Erythroblast (primary cell): Measurements from ENCODE around the gene STAT5B.
"Not testable (repeated sequence)": the region's sequence is repeated elsewhere in the genome, so short reads cannot be mapped to it uniquely, and the experiment has no call there.

Experiments used
- DNase-seq, 2 experiments: peaks; one replicate each; lab custom pipeline; 2025; lab: John Stamatoyannopoulos, UW
- GATA1 ChIP-seq: IDR thresholded peaks from 2 replicates; pipeline ENCODE4 v1.6.1; 2011; ENCODE audit warnings: low read depth, mild to moderate bottlenecking, control low read depth, low read length, moderate library complexity
- POLR2A ChIP-seq: IDR thresholded peaks from 2 replicates; pipeline ENCODE4 v1.6.1; 2011; ENCODE audit warnings: mild to moderate bottlenecking, low read length

Gene STAT5B

DNA sequence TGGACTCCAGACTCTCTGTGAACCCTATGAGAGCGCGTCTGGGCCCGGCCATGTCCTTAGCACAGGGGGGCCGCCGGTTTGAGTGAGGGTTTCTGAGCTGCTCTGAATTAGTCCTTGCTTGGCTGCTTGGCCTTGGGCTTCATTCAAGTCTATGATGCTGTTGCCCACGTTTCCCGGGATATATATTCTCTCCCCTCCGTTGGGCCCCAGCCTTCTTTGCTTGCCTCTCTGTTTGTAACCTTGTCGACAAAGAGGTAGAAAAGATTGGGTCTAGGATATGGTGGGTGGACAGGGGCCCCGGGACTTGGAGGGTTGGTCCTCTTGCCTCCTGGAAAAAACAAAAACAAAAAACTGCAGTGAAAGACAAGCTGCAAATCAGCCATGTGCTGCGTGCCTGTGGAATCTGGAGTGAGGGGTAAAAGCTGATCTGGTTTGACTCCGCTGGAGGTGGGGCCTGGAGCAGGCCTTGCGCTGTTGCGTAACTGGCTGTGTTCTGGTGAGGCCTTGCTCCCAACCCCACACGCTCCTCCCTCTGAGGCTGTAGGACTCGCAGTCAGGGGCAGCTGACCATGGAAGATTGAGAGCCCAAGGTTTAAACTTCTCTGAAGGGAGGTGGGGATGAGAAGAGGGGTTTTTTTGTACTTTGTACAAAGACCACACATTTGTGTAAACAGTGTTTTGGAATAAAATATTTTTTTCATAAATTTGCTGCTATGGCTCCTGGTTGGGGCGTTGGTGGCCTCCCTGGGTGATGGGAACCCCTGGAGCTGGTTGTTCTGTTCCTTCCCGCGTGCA, 35.2 kb upstream of the STAT5B start:
- TF ChIP-seq GATA1 (no peak), POLR2A (peak; percentile 75)
- DNase-seq: peak; percentile 93

GRCh38 chr17:42310787-42311215, 34.6 kb upstream of the STAT5B start:
- no peak for TF ChIP-seq GATA1
- TF ChIP-seq POLR2A: no peak
- no peak for DNase-seq

DNA sequence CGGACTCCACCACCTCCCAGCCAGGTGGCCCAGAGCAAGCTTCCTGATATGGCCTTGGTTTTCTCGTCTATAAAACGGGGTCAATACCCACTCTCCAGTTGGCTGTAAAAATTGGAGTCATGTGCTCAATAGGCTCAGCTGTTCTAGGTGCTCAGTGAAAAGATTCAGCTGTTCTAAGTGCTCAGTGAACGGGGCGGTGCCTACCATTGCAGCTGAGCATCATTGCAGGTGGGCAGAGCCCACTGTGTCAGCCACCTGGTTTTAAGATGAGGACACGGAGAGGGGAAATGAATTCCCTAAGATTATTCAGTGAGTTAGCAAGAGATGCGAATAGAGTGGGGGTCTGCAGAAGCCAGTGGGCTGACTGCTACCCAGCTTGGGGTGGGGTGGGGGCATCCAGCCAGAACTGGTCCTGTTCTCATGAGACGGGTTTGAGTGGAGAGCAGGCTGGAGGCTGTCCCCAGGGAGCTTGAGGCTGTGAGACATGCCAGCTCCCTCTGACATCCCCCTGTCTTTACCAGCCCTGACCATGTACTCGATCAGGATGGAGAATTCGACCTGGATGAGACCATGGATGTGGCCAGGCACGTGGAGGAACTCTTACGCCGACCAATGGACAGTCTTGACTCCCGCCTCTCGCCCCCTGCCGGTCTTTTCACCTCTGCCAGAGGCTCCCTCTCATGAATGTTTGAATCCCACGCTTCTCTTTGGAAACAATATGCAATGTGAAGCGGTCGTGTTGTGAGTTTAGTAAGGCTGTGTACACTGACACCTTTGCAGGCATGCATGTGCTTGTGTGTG, 34.0 kb upstream of the STAT5B start:
- TF ChIP-seq POLR2A (no peak), GATA1 (no peak)

DNA sequence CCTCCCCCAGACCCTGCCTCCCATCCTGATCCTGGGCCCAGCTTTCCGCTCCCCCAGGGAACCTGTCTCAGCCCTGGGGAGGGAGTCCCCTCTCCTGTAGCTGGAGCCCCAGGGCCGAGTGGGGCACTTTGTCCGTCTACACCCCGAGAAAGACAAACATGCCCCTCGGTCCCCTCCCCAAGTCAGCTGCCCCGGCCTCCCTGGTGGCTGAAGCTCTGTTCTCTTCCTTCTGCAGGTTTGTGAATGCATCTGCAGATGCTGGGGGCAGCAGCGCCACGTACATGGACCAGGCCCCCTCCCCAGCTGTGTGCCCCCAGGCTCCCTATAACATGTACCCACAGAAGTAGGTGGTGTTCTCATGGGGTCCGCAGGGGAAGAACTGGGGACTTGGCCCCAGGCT, 33.0 kb upstream of the STAT5B start:
- DNase-seq: no peak
- TF ChIP-seq GATA1 (no peak), POLR2A (no peak)

More for the DNA sequence above, 34.0 kb upstream of the STAT5B start:
- peak in 1 of 2 experiments; percentile 26 for DNase-seq

DNA sequence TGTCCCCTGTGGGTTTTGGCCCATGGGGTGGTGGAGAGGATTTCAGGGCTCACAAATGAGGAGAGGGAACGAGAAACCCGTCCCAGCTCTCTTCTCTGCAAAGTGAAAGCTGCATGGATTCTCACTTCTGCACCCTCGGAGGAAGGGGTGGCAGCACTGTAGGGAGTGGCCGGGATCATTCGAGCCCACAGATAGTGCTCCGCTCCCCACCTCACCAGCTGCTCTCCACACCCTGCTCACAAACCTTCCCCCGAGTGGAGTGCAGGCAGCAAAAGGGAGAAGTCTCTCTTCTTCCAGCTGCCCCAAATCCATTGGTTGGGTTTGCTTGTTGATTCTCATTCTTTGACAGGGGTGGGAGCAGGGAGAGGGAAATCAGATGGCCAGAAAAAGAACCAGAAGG, 32.3 kb upstream of the STAT5B start:
- TF ChIP-seq GATA1 (no peak), POLR2A (peak; percentile 14)
- peak; percentile 29 to 53 for DNase-seq

- TF ChIP-seq GATA1: no peak
- no peak for TF ChIP-seq POLR2A
- DNase-seq: no peak
Observed at GRCh38 chr17:42307362-42307927, 31.3 kb upstream of the STAT5B start.

- no peak for DNase-seq
- TF ChIP-seq POLR2A: no peak
- no peak for TF ChIP-seq GATA1
Observed at GRCh38 chr17:42306385-42306667, 30.1 kb upstream of the STAT5B start.

DNA sequence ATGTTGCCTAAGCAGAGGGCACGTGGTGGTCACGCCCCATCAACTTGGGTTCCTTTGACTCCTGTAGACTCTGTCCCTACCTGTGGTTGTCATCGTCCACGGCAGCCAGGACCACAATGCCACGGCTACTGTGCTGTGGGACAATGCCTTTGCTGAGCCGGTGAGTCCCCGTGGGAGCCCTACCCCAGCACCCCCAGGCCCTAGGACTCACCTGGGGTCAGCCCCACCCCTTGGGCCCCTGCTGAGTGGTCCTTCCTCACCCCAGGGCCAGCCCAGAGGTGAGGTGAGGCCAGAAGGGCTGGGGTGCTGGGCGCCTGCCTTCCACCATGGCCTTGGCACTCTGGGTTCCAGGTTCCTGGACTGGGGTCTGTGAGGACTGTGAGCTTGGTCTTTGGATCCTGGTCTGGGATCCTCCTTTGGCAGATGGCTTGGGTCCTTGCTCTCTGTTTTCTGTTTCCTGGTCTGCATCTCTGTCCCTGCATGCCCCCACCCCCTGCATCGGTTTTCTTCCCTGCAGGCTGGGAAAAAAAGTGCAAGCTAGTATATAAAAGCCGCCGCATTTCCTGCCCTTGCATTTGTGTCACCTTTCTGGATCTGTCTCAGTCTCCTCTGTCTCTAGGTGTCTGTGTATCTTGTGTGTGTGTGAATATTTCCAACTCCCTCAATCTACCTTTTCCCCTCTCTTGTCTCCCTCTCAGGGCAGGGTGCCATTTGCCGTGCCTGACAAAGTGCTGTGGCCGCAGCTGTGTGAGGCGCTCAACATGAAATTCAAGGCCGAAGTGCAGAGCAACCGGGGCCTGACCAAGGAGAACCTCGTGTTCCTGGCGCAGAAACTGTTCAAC, 29.6 kb upstream of the STAT5B start:
- DNase-seq: no peak
- TF ChIP-seq POLR2A (no peak), GATA1 (no peak)

- not testable (repeated sequence) for DNase-seq
Observed at GRCh38 chr17:42305031-42305330, 28.8 kb upstream of the STAT5B start.

DNA sequence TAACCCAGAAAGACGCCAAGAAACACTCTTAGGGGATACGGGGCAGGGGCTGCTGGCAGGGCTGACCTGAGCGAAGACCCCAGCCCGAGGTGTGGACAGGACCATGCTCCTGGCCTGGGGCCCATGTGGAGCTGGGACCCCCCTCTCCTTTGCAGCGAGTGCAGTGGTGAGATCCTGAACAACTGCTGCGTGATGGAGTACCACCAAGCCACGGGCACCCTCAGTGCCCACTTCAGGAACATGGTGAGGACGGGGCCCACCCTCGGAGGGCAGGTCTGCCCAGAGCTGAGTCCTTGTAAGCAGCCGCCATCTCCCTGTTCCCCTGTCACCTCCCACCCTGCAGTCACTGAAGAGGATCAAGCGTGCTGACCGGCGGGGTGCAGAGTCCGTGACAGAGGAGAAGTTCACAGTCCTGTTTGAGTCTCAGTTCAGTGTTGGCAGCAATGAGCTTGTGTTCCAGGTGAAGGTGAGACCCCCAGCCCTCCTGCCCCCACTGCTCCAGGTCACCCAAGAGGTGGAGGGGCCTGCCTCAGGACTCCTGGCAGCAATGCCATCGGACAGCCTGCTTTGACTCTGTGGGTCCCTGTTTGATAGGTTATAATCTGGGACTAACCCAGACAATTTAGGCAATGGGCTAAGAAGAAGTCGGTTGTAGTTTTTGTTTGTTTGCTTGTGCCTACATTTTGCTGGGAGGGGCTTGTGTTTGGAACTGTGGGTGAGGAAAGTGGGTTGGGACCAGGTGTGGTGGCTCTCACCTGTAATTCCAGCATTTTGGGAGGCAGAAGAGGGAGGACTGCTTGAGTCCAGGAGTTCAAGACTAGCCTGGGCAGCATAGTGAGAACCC, 28.2 kb upstream of the STAT5B start:
- no peak for TF ChIP-seq POLR2A
- TF ChIP-seq GATA1: no peak
- DNase-seq: no peak

DNA sequence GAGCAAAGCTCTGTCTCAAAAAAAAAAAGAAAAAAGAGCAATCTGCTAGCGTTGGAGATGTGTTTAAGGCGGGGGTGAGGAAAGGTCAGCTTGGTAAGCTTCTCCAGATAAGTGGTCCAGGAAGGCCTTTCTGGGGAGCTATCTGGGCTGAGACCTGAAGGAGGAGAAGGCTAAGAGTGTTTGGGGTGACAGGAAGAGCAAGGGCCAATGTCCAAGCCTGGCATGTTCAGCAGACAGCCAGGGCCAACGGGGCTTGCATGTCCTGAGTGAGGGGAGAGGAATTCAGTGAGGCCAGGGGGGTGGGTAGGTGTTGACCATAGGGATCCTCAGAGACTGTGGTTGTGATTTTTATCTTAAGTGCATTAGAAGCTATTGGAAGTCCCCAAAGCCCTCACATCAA, 27.5 kb upstream of the STAT5B start:
- TF ChIP-seq POLR2A (no peak), GATA1 (no peak)
- no peak for DNase-seq

GRCh38 chr17:42301022-42301421, 24.8 kb upstream of the STAT5B start:
- DNase-seq: no peak
- no peak for TF ChIP-seq POLR2A
- no peak for TF ChIP-seq GATA1

DNA sequence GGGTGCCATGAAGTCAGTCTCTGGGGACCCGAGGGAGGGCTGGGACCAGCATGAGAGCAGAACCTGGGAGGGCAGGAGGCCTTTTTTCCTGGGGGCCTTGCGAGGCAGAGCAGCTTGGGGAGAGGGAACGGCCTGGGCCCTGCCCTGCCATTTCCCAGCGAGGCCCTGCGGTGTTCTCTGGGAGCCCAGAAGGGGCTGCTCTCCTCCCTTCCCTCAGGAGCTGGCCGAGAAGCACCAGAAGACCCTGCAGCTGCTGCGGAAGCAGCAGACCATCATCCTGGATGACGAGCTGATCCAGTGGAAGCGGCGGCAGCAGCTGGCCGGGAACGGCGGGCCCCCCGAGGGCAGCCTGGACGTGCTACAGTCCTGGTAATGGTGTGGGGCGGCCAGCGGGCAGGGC, 23.7 kb upstream of the STAT5B start:
- not testable (repeated sequence) for DNase-seq

DNA sequence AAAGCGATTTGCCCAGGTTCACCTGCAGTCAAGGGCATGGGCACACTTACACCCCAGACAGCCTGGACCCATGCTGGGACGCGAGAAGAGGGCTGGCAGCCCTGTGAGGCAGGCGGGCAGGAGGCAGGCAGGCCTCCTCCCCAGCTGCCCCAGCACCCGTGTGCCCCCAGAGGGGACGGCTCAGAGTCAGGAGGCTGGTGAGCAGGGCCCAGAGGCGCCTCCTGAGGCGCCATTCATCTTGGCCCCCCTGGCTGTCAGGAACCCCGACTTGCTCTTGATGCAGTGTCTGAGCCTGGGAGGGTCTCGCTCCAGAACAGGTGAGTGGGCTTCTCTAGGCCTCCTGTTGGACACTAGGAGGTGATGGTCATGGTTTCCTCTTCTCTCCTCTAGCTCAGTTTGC, 23.2 kb upstream of the STAT5B start:
- DNase-seq: not testable (repeated sequence)

DNA sequence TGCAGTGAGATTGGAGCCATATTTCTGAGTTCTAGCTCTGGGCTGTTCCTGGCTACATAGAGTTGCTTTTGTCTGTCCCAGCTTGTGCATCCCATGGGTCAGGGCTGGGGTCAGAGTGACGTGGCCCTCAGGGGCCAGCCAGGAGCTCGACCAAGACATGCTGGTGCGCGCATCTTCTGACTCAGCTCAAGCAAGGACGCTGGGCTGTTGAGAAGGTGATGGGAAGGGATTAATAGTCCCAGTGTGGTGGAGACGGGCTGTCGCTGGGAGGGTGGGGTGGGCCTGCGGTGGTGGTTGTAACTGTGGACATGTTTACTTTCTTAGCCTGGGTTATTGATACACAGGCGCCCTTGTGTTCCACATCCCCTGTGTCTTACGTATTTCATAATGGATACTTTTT, 21.6 kb upstream of the STAT5B start:
- not testable (repeated sequence) for DNase-seq
